HG03378 (cell line): ENCODE results near the gene NSUN2.

Experiments used
- ATAC-seq: cut with Tn5 transposase; IDR thresholded peaks from one replicate; pipeline ENCODE4 v1.9.1; 2021; ENCODE audit warnings: mild to moderate bottlenecking, moderate library complexity; ENCODE audit not compliant: unreplicated experiment

NSUN2 gene

GRCh38 chr5:6567068-6567467, 65.8 kb downstream of the NSUN2 start:
- no peak for ATAC-seq

GRCh38 chr5:6565492-6565891, 67.4 kb downstream of the NSUN2 start:
- ATAC-seq, result no peak

GRCh38 chr5:6557807-6558575, 74.9 kb downstream of the NSUN2 start:
- no peak for ATAC-seq

GRCh38 chr5:6556802-6557102, 76.1 kb downstream of the NSUN2 start:
- ATAC-seq, result no peak

GRCh38 chr5:6556089-6556801, 76.6 kb downstream of the NSUN2 start:
- no peak for ATAC-seq

- no peak for ATAC-seq
Measured at GRCh38 chr5:6554812-6555211, 78.0 kb downstream of the NSUN2 start.

GRCh38 chr5:6553972-6554371, 78.9 kb downstream of the NSUN2 start:
- no peak for ATAC-seq

GRCh38 chr5:6552612-6553011, 80.2 kb downstream of the NSUN2 start:
- ATAC-seq, result no peak

- no peak for ATAC-seq
Measured at GRCh38 chr5:6551955-6552313, 80.9 kb downstream of the NSUN2 start.

GRCh38 chr5:6551287-6551954, 81.4 kb downstream of the NSUN2 start:
- ATAC-seq, result no peak

GRCh38 chr5:6550628-6551027, 82.2 kb downstream of the NSUN2 start:
- no peak for ATAC-seq
